ENCODE results near the gene CAMTA2. TPM values are rescaled to one million over a fixed set of nuclear protein-coding genes. Genes with fewer than 3 reads are reported as not detected.

The CAMTA2 gene
- 19.3 and 28.2 TPM in 2 replicates for total RNA-seq

GRCh38 chr17:4986951-4987766 is at the start of gene CAMTA2:
CAMTA2 (minus strand) TSS chr17:4987675; CDS start chr17:4986222, 1,453 bp downstream.

GRCh38 chr17:5035315-5035714 is 47.8 kb upstream of the CAMTA2 start, which contains the start of gene SLC52A1:
SLC52A1 (minus strand) TSS chr17:5035426; CDS start chr17:5034606, 820 bp downstream.

GRCh38 chr17:4997302-4998026 is 10.0 kb upstream of the CAMTA2 start, which contains the start of the genes INCA1 and KIF1C:
INCA1 (minus strand) TSS chr17:4997522; CDS start chr17:4994437, 3,085 bp downstream.
KIF1C (plus strand) TSS chr17:4997950; CDS start chr17:5000247, 2,297 bp downstream.

GRCh38 chr17:4967539-4968485 is 19.7 kb downstream of the CAMTA2 start, which contains the start of gene SPAG7:
SPAG7 (minus strand) TSS chr17:4967817; CDS start chr17:4967804, 13 bp downstream.

GRCh38 chr17:4950746-4951204 is 36.7 kb downstream of the CAMTA2 start, which contains the start of gene ENO3:
ENO3 (plus strand) TSS chr17:4951119; CDS start chr17:4951830, 711 bp downstream.

GRCh38 chr17:4948166-4948930 is 39.1 kb downstream of the CAMTA2 start, which contains the start of gene PFN1:
PFN1 (minus strand) TSS chr17:4948530; CDS start chr17:4948394, 136 bp downstream.

GRCh38 chr17:4939796-4940554 is 47.5 kb downstream of the CAMTA2 start, which contains the start of the genes RNF167 and SLC25A11:
RNF167 (plus strand) TSS chr17:4940268; CDS start chr17:4940910, 642 bp downstream.
SLC25A11 (minus strand) TSS chr17:4940046; CDS start chr17:4939910, 136 bp downstream.

GRCh38 chr17:4931963-4932362 is 55.5 kb downstream of the CAMTA2 start, which contains the start of gene GP1BA:
GP1BA (plus strand) TSS chr17:4932277; CDS start chr17:4932605, 328 bp downstream.

Other genes with a start within 250 kb of the CAMTA2 start
- not detected in 2 replicates for gene ZMYND15, start 247.8 kb downstream of the CAMTA2 start, total RNA-seq
- 0.68 and 3.3 TPM in 2 replicates for gene CXCL16, start 247.7 kb downstream of the CAMTA2 start, total RNA-seq
- not detected in 2 replicates for gene TM4SF5, start 215.8 kb downstream of the CAMTA2 start, total RNA-seq
- 0.17 and 0.58 TPM in 2 replicates for gene VMO1, start 201.3 kb downstream of the CAMTA2 start, total RNA-seq
- gene GLTPD2, start 198.7 kb downstream of the CAMTA2 start, total RNA-seq, result not detected in 2 replicates
- gene PSMB6, start 191.5 kb downstream of the CAMTA2 start, total RNA-seq, result 114 and 165 TPM in 2 replicates
- 19.1 and 26.8 TPM in 2 replicates for gene PLD2, start 180.5 kb downstream of the CAMTA2 start, total RNA-seq
- 20.4 and 29.9 TPM in 2 replicates for gene MINK1, start 154.3 kb downstream of the CAMTA2 start, total RNA-seq
- gene C17orf107, start 88.1 kb downstream of the CAMTA2 start, total RNA-seq, result 3.8 and 5.4 TPM in 2 replicates
- gene CHRNE, start 84.6 kb downstream of the CAMTA2 start, total RNA-seq, result 0.51 TPM in 1 of 2 replicates, not detected in the other
- gene GP1BA, start 55.4 kb downstream of the CAMTA2 start, total RNA-seq, result not detected in 2 replicates
- 31.3 and 50.4 TPM in 2 replicates for gene SLC25A11, start 47.6 kb downstream of the CAMTA2 start, total RNA-seq
- gene RNF167, start 47.4 kb downstream of the CAMTA2 start, total RNA-seq, result 55.7 and 65.9 TPM in 2 replicates
- gene PFN1, start 39.1 kb downstream of the CAMTA2 start, total RNA-seq, result 692 and 1,126 TPM in 2 replicates
- gene ENO3, start 36.6 kb downstream of the CAMTA2 start, total RNA-seq, result 1.6 and 10.7 TPM in 2 replicates
- 55.8 and 67.8 TPM in 2 replicates for gene SPAG7, start 19.9 kb downstream of the CAMTA2 start, total RNA-seq
- 0.47 and 1.6 TPM in 2 replicates for gene INCA1, start 9.8 kb upstream of the CAMTA2 start, total RNA-seq
- 36.3 and 55.4 TPM in 2 replicates for gene KIF1C, start 10.3 kb upstream of the CAMTA2 start, total RNA-seq
- gene SLC52A1, start 47.8 kb upstream of the CAMTA2 start, total RNA-seq, result not detected in 2 replicates
- 1.4 and 1.8 TPM in 2 replicates for gene ZFP3, start 90.8 kb upstream of the CAMTA2 start, total RNA-seq
- 2.5 and 4.4 TPM in 2 replicates for gene ZNF232, start 124.2 kb upstream of the CAMTA2 start, total RNA-seq
- not detected in 2 replicates for gene USP6, start 128.4 kb upstream of the CAMTA2 start, total RNA-seq
- gene ZNF594, start 204.2 kb upstream of the CAMTA2 start, total RNA-seq, result 3.5 and 3.9 TPM in 2 replicates
- gene SCIMP, start 247.2 kb upstream of the CAMTA2 start, total RNA-seq, result not detected in 2 replicates